GM12878 (cell line): ENCODE results near the gene ZNF600. TPM values are rescaled to one million over a fixed set of nuclear protein-coding genes. Genes with fewer than 3 reads are reported as not detected.

Experiments
- ATAC-seq: fragments of 200-7000 bp; cut with Tn5 transposase; 3 replicates; pipeline ENCODE4 v1.9.1; 2020; ENCODE audit warnings: mild to moderate bottlenecking, moderate library complexity
- BruUV-seq: library from RNA; stranded (reverse); fragments of 400-500 nt; replicated peaks from 2 replicates; lab custom pipeline; 2021; lab: Mats Ljungman, UMichigan
- CTCF ChIA-PET: fragments of 300-600 bp; sonication (Branson Sonifier 250); formaldehyde crosslinking; extraction: SDS; loops from one replicate; lab custom pipeline; 2021; ENCODE audit warnings: inconsistent platforms; lab: Yijun Ruan, JAX
- POLR2A ChIA-PET: fragments of 350-600 bp; formaldehyde crosslinking; extraction: SDS; loops from one replicate; lab custom pipeline; 2021; ENCODE audit warnings: inconsistent platforms; lab: Charles Lee
- RAD21 ChIA-PET: fragments of 300-600 bp; sonication (Branson Sonifier 250); formaldehyde crosslinking; loops from one replicate; lab custom pipeline; 2023; ENCODE audit warnings: antibody characterized with exemption; ENCODE audit not compliant: unreplicated experiment; lab: Charles Lee
- SMC1A ChIA-PET: fragments of 300-600 bp; sonication (Branson Sonifier 250); formaldehyde crosslinking; loops from one replicate; lab custom pipeline; 2023; ENCODE audit not compliant: unreplicated experiment, uncharacterized antibody; lab: Charles Lee
- DNase-seq: peaks from one replicate; pipeline ENCODE4 v3.0.0-alpha.2; 2011; ENCODE audit warnings: low read depth, low spot score
- FAIRE-seq: peaks from 3 replicates; lab custom pipeline; 2011; peaks lifted over from hg19 to GRCh38; lab: Jason Lieb, UNC
- H2AFZ ChIP-seq: 2 replicates; pipeline ENCODE4 v1.6.0; 2011; ENCODE audit warnings: low read depth, low read length, control low read depth; ENCODE audit not compliant: control insufficient read depth
- H3K27ac ChIP-seq: 2 replicates; pipeline ENCODE4 v1.5.1; 2011; ENCODE audit warnings: control low read depth; ENCODE audit not compliant: control insufficient read depth, insufficient read depth
- H3K27me3 ChIP-seq, 2 experiments: replicated peaks in 1 of 2; 2 replicates each; pipeline versions ENCODE4 v1.6.0 to v1.6.1; 2011; ENCODE audit warnings: low read length in 1 of 2; ENCODE audit not compliant: control insufficient read depth in 2 of 2, insufficient read depth in 2 of 2
- H3K36me3 ChIP-seq, 2 experiments: 2 replicates each; pipeline ENCODE4 v1.5.1; 2011; ENCODE audit warnings: low read length in 1 of 2; ENCODE audit not compliant: control insufficient read depth in 2 of 2, insufficient read depth in 2 of 2
- H3K4me1 ChIP-seq: 2 replicates; pipeline ENCODE4 v1.6.1; 2011; ENCODE audit warnings: mild to moderate bottlenecking, low read length, moderate library complexity, mixed read lengths; ENCODE audit not compliant: control insufficient read depth, insufficient read depth
- H3K4me2 ChIP-seq: 2 replicates; pipeline ENCODE4 v1.6.0; 2011; ENCODE audit warnings: control low read depth; ENCODE audit not compliant: control insufficient read depth, insufficient read depth
- H3K4me3 ChIP-seq: fragments of 200-600 bp; sonication (generic); 2 replicates; pipeline ENCODE4 v1.5.1; 2016
- H3K79me2 ChIP-seq: 2 replicates; pipeline ENCODE4 v1.6.0; 2011; ENCODE audit warnings: low read length; ENCODE audit not compliant: control insufficient read depth, insufficient read depth
- H3K9ac ChIP-seq: 2 replicates; pipeline ENCODE4 v1.8.0; 2011; ENCODE audit warnings: low read length, control low read depth, mixed read lengths; ENCODE audit not compliant: control insufficient read depth, insufficient read depth
- H3K9me3 ChIP-seq: replicated peaks from 3 replicates; pipeline ENCODE4 v1.5.1; 2011; ENCODE audit warnings: mild to moderate bottlenecking, low read length; ENCODE audit not compliant: control insufficient read depth, insufficient read depth
- H4K20me1 ChIP-seq: 2 replicates; pipeline ENCODE4 v1.6.0; 2011; ENCODE audit not compliant: control insufficient read depth, insufficient read depth
- CHD1 ChIP-seq: IDR thresholded peaks from 2 replicates; pipeline ENCODE4 v1.6.1; 2012; ENCODE audit warnings: low read depth, low read length, improper control_type of control experiment
- WGBS: methylation state at CpG from one replicate; pipeline ENCODE4 v1.1.6; 2016; ENCODE audit warnings: low lambda C conversion rate; ENCODE audit not compliant: insufficient replicate concordance, insufficient coverage; ENCODE audit errors: missing lambda C conversion rate; 5-methylcytosine and 5-hydroxymethylcytosine counted together
- in situ Hi-C: fragments of 300-500 bp; cut with MboI; formaldehyde crosslinking; loops from 9 replicates; pipeline ENCODE4 v1.14.3; 2018; ENCODE audit warnings: mixed read lengths
- intact Hi-C: fragments of 100-400 bp; cut with micrococcal nuclease; formaldehyde crosslinking; loops from one replicate; pipeline ENCODE4 v1.14.2; 2022; ENCODE audit not compliant: unreplicated experiment
- polyA plus RNA-seq, 11 experiments: library from polyadenylated mRNA; depleted of rRNA in 4 of 11; unstranded in 6 of 11; stranded (reverse) in 5 of 11; fragments of >200 nt; fragmentation: Nextera tagmentation in 4 of 11; fragmentation: Illumina TruSeq in 1 of 11; extraction: Ambion mirVana in 4 of 11; extraction: Trizol in 1 of 11; gene quantifications; 1 replicate in 1 of 11; 2 replicates in 10 of 11; pipeline versions ENCODE4 v1.2.1 to v1.2.3, GENCODE V29; 2011 to 2016; ENCODE audit warnings: inconsistent platforms in 2 of 11, missing spikeins in 2 of 11, low read depth in 1 of 11
- total RNA-seq, 4 experiments: library from RNA; depleted of rRNA in 3 of 4; stranded (reverse); fragments of >200 nt in 3 of 4; fragmentation: Illumina TruSeq in 1 of 4; extraction: Trizol in 1 of 4; gene quantifications; 2 replicates each; pipeline versions ENCODE4 v1.2.1 to v1.2.3, GENCODE V29; 2013 to 2021
- TF ChIP-seq, protein P1 (sequence below): fragments of 450-650 bp; formaldehyde crosslinking; IDR thresholded peaks from 2 replicates; pipeline ENCODE4 v1.5.0; 2022; ENCODE audit warnings: mild to moderate bottlenecking, missing genetic modification characterization

ZNF600 gene
- total and polyA plus RNA-seq, 10 of the 15 experiments (the other 5 are each of a cell fraction or from before 2014, with no cell fraction given), result 9.5 to 25.6 (median 11.9) TPM

DNA sequence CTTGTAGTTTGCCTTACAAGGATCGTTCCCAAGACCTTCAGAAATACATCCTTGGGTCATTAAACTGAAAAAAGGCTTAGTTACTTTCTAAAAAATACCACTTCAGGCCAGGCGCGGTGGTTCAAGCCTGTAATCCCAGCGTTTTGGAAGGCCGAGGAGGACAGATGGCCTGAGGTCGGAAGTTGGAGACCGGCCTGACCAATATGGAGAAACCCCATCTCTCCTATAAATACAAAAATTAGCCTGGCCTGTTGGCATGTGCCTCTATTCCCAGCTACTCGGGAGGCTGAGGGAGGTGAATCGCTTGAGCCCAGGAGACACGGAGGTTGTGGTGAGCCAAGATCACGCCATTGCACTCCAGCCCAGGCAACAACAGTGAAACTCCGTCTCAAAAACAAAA lies 37.1 kb upstream of the ZNF600 start:
- WGBS, result 77% methylated on average over 12 of the region's 12 CpGs
- TF ChIP-seq, protein P1, sequence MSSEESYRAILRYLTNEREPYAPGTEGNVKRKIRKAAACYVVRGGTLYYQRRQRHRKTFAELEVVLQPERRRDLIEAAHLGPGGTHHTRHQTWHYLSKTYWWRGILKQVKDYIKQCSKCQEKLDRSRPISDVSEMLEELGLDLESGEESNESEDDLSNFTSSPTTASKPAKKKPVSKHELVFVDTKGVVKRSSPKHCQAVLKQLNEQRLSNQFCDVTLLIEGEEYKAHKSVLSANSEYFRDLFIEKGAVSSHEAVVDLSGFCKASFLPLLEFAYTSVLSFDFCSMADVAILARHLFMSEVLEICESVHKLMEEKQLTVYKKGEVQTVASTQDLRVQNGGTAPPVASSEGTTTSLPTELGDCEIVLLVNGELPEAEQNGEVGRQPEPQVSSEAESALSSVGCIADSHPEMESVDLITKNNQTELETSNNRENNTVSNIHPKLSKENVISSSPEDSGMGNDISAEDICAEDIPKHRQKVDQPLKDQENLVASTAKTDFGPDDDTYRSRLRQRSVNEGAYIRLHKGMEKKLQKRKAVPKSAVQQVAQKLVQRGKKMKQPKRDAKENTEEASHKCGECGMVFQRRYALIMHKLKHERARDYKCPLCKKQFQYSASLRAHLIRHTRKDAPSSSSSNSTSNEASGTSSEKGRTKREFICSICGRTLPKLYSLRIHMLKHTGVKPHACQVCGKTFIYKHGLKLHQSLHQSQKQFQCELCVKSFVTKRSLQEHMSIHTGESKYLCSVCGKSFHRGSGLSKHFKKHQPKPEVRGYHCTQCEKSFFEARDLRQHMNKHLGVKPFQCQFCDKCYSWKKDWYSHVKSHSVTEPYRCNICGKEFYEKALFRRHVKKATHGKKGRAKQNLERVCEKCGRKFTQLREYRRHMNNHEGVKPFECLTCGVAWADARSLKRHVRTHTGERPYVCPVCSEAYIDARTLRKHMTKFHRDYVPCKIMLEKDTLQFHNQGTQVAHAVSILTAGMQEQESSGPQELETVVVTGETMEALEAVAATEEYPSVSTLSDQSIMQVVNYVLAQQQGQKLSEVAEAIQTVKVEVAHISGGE (CRISPR knock-in tag), result no peak
- no peak for TF ChIP-seq CHD1
- RAD21 ChIA-PET, result no interaction called here

More for the DNA sequence above, 37.1 kb upstream of the ZNF600 start:
- DNase-seq (no peak), FAIRE-seq (no peak), ATAC-seq (no peak)
- H3K4me1 ChIP-seq, result no peaks in the 10 kb centered on the region
- H3K79me2 ChIP-seq, result peaks cover 5% of the 10 kb centered on the region
- no peak overlapping the region for H2AFZ ChIP-seq
- no TSS peak for BruUV-seq
- SMC1A ChIA-PET, result no interaction called here
- no peak overlapping the region for H3K9ac ChIP-seq
- POLR2A ChIA-PET, result no interaction called here
- intact Hi-C loops (no loop called here), in situ Hi-C loops (no loop called here)
- no peak overlapping the region for H3K4me3 ChIP-seq
- H3K36me3 ChIP-seq, result no peaks in the 10 kb centered on the region
- H3K27ac ChIP-seq, result no peak overlapping the region
- H3K27me3 ChIP-seq, result no peaks in the 10 kb centered on the region
- no peaks in the 10 kb centered on the region for H4K20me1 ChIP-seq
- H3K9me3 ChIP-seq, result peaks cover 3% of the 10 kb centered on the region; the same call in 2 of the 3 replicates
- CTCF ChIA-PET, result no interaction called here
- no peak overlapping the region for H3K4me2 ChIP-seq
